Activated T-helper 1 cell treated with anti-CD3 and anti-CD28 coated beads, Interleukin-12 subunit alpha, Interleukin-12 subunit beta, Interleukin-2, Interleukin-4 antibody, amounts not matched to agents 30 ng/mL and 10 ng/mL and 1 ng/mL, durations not matched to agents 14 hours and 24 hours and 36 hours (primary cell): Measurements from ENCODE around the gene NDE1. TPM values are rescaled to one million over a fixed set of nuclear protein-coding genes. Genes with fewer than 3 reads are reported as not detected.

Experiments
- DNase-seq: peaks from one replicate; pipeline ENCODE4 v3.0.0; 2021; ENCODE audit warnings: low spot score
- H3K27ac Mint-ChIP-seq: one replicate; pipeline ENCODE4 v1.8.0; 2021; ENCODE audit warnings: mild to moderate bottlenecking, mixed read lengths
- H3K27me3 Mint-ChIP-seq: one replicate; pipeline ENCODE4 v1.8.0; 2022; ENCODE audit warnings: mild to moderate bottlenecking, moderate library complexity, mixed read lengths; ENCODE audit not compliant: insufficient read depth
- H3K36me3 Mint-ChIP-seq: one replicate; pipeline ENCODE4 v1.8.0; 2021; ENCODE audit warnings: low read depth, mixed read lengths
- H3K4me1 Mint-ChIP-seq: one replicate; pipeline ENCODE4 v1.8.0; 2021; ENCODE audit warnings: low read depth, mixed read lengths
- H3K4me3 Mint-ChIP-seq: one replicate; pipeline ENCODE4 v1.8.0; 2021; ENCODE audit warnings: mild to moderate bottlenecking, moderate library complexity, mixed read lengths
- H3K9me3 Mint-ChIP-seq: one replicate; pipeline ENCODE4 v1.8.0; 2021; ENCODE audit warnings: mixed read lengths
- intact Hi-C: fragments of 100-400 bp; cut with micrococcal nuclease; formaldehyde crosslinking; loops from one replicate; pipeline ENCODE4 v1.15.1; 2024
- total RNA-seq: library from RNA; stranded (reverse); gene quantifications from 2 replicates; pipeline ENCODE4 v1.2.3, GENCODE V29; 2022

Gene NDE1
- total RNA-seq, 1 donor from 2014 or later: 87.4 TPM

GRCh38 chr16:15610369-15610871 is 39.6 kb upstream of the NDE1 start:
- no peak overlapping the region for H3K27ac Mint-ChIP-seq
- no peak overlapping the region for H3K4me3 Mint-ChIP-seq
- no peak for DNase-seq
- intact Hi-C loops: no loop called here
- no peaks in the 10 kb centered on the region for H3K9me3 Mint-ChIP-seq
- no peaks in the 10 kb centered on the region for H3K27me3 Mint-ChIP-seq
- peaks cover 14% of the 10 kb centered on the region for H3K4me1 Mint-ChIP-seq
- H3K36me3 Mint-ChIP-seq: peaks cover 52% of the 10 kb centered on the region

GRCh38 chr16:15611610-15612009 is 38.4 kb upstream of the NDE1 start:
- Mint-ChIP-seq H3K36me3 (peaks cover 52% of the 10 kb centered on the region), H3K27ac (no peak overlapping the region), H3K27me3 (no peaks in the 10 kb centered on the region), H3K9me3 (no peaks in the 10 kb centered on the region), H3K4me3 (no peak overlapping the region), H3K4me1 (peaks cover 7% of the 10 kb centered on the region)
- intact Hi-C loops: no loop called here
- DNase-seq: no peak

- DNase-seq: no peak
- Mint-ChIP-seq H3K4me3 (no peak overlapping the region), H3K4me1 (peaks cover 7% of the 10 kb centered on the region), H3K27me3 (no peaks in the 10 kb centered on the region), H3K36me3 (peaks cover 52% of the 10 kb centered on the region), H3K9me3 (no peaks in the 10 kb centered on the region), H3K27ac (no peak overlapping the region)
- intact Hi-C loops: no loop called here
Measured at GRCh38 chr16:15613676-15614075, 36.4 kb upstream of the NDE1 start.

GRCh38 chr16:15616012-15616411 is 34.0 kb upstream of the NDE1 start:
- intact Hi-C loops: no loop called here
- Mint-ChIP-seq H3K4me3 (no peak overlapping the region), H3K27ac (no peak overlapping the region), H3K27me3 (no peaks in the 10 kb centered on the region), H3K9me3 (no peaks in the 10 kb centered on the region), H3K4me1 (no peaks in the 10 kb centered on the region), H3K36me3 (peaks cover 52% of the 10 kb centered on the region)
- no peak for DNase-seq

- peaks cover 51% of the 10 kb centered on the region for H3K36me3 Mint-ChIP-seq
Measured at GRCh38 chr16:15616475-15617165, 33.4 kb upstream of the NDE1 start.

GRCh38 chr16:15617901-15618300 is 32.1 kb upstream of the NDE1 start:
- H3K4me3 Mint-ChIP-seq: no peak overlapping the region
- intact Hi-C loops: no loop called here
- no peaks in the 10 kb centered on the region for H3K4me1 Mint-ChIP-seq
- no peaks in the 10 kb centered on the region for H3K27me3 Mint-ChIP-seq
- peaks cover 44% of the 10 kb centered on the region for H3K36me3 Mint-ChIP-seq
- H3K9me3 Mint-ChIP-seq: no peaks in the 10 kb centered on the region
- peak overlapping the region; percentile 27 for H3K27ac Mint-ChIP-seq
- DNase-seq: no peak

More at GRCh38 chr16:15616475-15617165, 33.4 kb upstream of the NDE1 start:
- Mint-ChIP-seq H3K27me3 (no peaks in the 10 kb centered on the region), H3K9me3 (no peaks in the 10 kb centered on the region), H3K4me3 (no peak overlapping the region), H3K27ac (no peak overlapping the region), H3K4me1 (no peaks in the 10 kb centered on the region)
- intact Hi-C loops: no loop called here
- DNase-seq: no peak

- no peak for DNase-seq
- Mint-ChIP-seq H3K27ac (peak overlapping the region; percentile 27), H3K4me1 (no peaks in the 10 kb centered on the region), H3K4me3 (no peak overlapping the region), H3K27me3 (no peaks in the 10 kb centered on the region), H3K36me3 (peaks cover 43% of the 10 kb centered on the region), H3K9me3 (no peaks in the 10 kb centered on the region)
- intact Hi-C loops: no loop called here
Measured at GRCh38 chr16:15618392-15618791, 31.7 kb upstream of the NDE1 start.

GRCh38 chr16:15620611-15621195 is 29.3 kb upstream of the NDE1 start:
- no peaks in the 10 kb centered on the region for H3K27me3 Mint-ChIP-seq
- intact Hi-C loops: no loop called here
- H3K36me3 Mint-ChIP-seq: peaks cover 55% of the 10 kb centered on the region
- no peak overlapping the region for H3K27ac Mint-ChIP-seq
- H3K9me3 Mint-ChIP-seq: no peaks in the 10 kb centered on the region
- H3K4me1 Mint-ChIP-seq: no peaks in the 10 kb centered on the region
- DNase-seq: no peak
- no peak overlapping the region for H3K4me3 Mint-ChIP-seq

GRCh38 chr16:15621456-15621855 is 28.6 kb upstream of the NDE1 start:
- Mint-ChIP-seq H3K27me3 (no peaks in the 10 kb centered on the region), H3K27ac (no peak overlapping the region), H3K36me3 (peaks cover 51% of the 10 kb centered on the region), H3K4me3 (no peak overlapping the region), H3K4me1 (no peaks in the 10 kb centered on the region), H3K9me3 (no peaks in the 10 kb centered on the region)
- intact Hi-C loops: no loop called here
- no peak for DNase-seq

- no peaks in the 10 kb centered on the region for H3K4me1 Mint-ChIP-seq
- H3K9me3 Mint-ChIP-seq: no peaks in the 10 kb centered on the region
- no peak for DNase-seq
- H3K36me3 Mint-ChIP-seq: peaks cover 47% of the 10 kb centered on the region
- H3K4me3 Mint-ChIP-seq: no peak overlapping the region
- intact Hi-C loops: no loop called here
- no peaks in the 10 kb centered on the region for H3K27me3 Mint-ChIP-seq
- H3K27ac Mint-ChIP-seq: no peak overlapping the region
Measured at GRCh38 chr16:15621889-15622288, 28.2 kb upstream of the NDE1 start.

GRCh38 chr16:15631730-15632409 is 18.2 kb upstream of the NDE1 start:
- H3K27me3 Mint-ChIP-seq: no peaks in the 10 kb centered on the region
- peak overlapping the region; percentile 10 for H3K27ac Mint-ChIP-seq
- DNase-seq: no peak
- H3K4me1 Mint-ChIP-seq: peaks cover 33% of the 10 kb centered on the region
- no peaks in the 10 kb centered on the region for H3K9me3 Mint-ChIP-seq
- no peak overlapping the region for H3K4me3 Mint-ChIP-seq
- intact Hi-C loops: no loop called here
- H3K36me3 Mint-ChIP-seq: peaks cover 58% of the 10 kb centered on the region

GRCh38 chr16:15635926-15636325 is 14.1 kb upstream of the NDE1 start:
- Mint-ChIP-seq H3K4me3 (no peak overlapping the region), H3K36me3 (peaks cover 59% of the 10 kb centered on the region), H3K27me3 (no peaks in the 10 kb centered on the region), H3K27ac (peak overlapping the region; percentile 90), H3K9me3 (no peaks in the 10 kb centered on the region), H3K4me1 (peaks cover 67% of the 10 kb centered on the region)
- DNase-seq: no peak
- intact Hi-C loops: no loop called here

- peak overlapping the region; percentile 90 for H3K27ac Mint-ChIP-seq
- no peak for DNase-seq
- H3K4me1 Mint-ChIP-seq: peaks cover 72% of the 10 kb centered on the region
- H3K36me3 Mint-ChIP-seq: peaks cover 57% of the 10 kb centered on the region
- no peaks in the 10 kb centered on the region for H3K27me3 Mint-ChIP-seq
- no peaks in the 10 kb centered on the region for H3K9me3 Mint-ChIP-seq
- intact Hi-C loops: no loop called here
- peak overlapping the region; percentile 55 for H3K4me3 Mint-ChIP-seq
Measured at GRCh38 chr16:15636392-15636873, 13.6 kb upstream of the NDE1 start.
